Esophagus (tissue), 2 donors: Measurements from ENCODE around the gene NXPH4. TPM values are rescaled to one million over a fixed set of nuclear protein-coding genes. Genes with fewer than 3 reads are reported as not detected.

Experiments
- H3K27ac ChIP-seq, 2 donors: one replicate each; pipeline ENCODE4 v1.5.1; 2013; ENCODE audit warnings: low read depth in 2 of 2, mild to moderate bottlenecking in 2 of 2, inconsistent platforms in 1 of 2, low read length in 1 of 2, moderate library complexity in 1 of 2
- H3K27me3 ChIP-seq, 2 donors: one replicate each; pipeline ENCODE4 v1.6.1; 2013; ENCODE audit warnings: low read length in 2 of 2, control low read depth in 1 of 2, mild to moderate bottlenecking in 1 of 2; ENCODE audit not compliant: insufficient read depth in 2 of 2, control insufficient read depth in 1 of 2
- H3K36me3 ChIP-seq, 2 donors: one replicate each; pipeline ENCODE4 v1.6.1; 2013; ENCODE audit warnings: low read length in 1 of 2; ENCODE audit not compliant: control insufficient read depth in 2 of 2, insufficient read depth in 2 of 2
- H3K4me1 ChIP-seq, 2 donors: one replicate each; pipeline ENCODE4 v1.6.1; 2013; ENCODE audit warnings: low read length in 1 of 2; ENCODE audit not compliant: control insufficient read depth in 2 of 2, insufficient read depth in 2 of 2
- H3K4me3 ChIP-seq, 2 donors: one replicate each; pipeline ENCODE4 v1.5.1; 2013; ENCODE audit warnings: low read length in 2 of 2, mild to moderate bottlenecking in 2 of 2, low read depth in 1 of 2, moderate library complexity in 1 of 2
- H3K9me3 ChIP-seq, 2 donors: one replicate each; pipeline ENCODE4 v1.6.1; 2013; ENCODE audit warnings: mild to moderate bottlenecking in 2 of 2, low read depth in 1 of 2, low read length in 1 of 2, moderate library complexity in 1 of 2; ENCODE audit not compliant: control insufficient read depth in 2 of 2, insufficient read depth in 1 of 2
- WGBS, 2 donors: extraction: QIAGEN DNeasy Blood & Tissue Kit; methylation state at CpG; one replicate each; pipeline ENCODE4 v1.1.7; 2013; 5-methylcytosine and 5-hydroxymethylcytosine counted together
- polyA plus RNA-seq, 2 donors: library from polyadenylated mRNA; stranded (reverse); fragments of 200-250 nt; gene quantifications; one replicate each; pipeline ENCODE4 v1.2.3, GENCODE V29; 2013
- donor health status: healthy with polysubstance abuse.
- donor health status: Bipolar disorder and iron deficiency.

The NXPH4 gene
- polyA plus RNA-seq, 2 donors: 0.73 to 1.3 TPM

DNA sequence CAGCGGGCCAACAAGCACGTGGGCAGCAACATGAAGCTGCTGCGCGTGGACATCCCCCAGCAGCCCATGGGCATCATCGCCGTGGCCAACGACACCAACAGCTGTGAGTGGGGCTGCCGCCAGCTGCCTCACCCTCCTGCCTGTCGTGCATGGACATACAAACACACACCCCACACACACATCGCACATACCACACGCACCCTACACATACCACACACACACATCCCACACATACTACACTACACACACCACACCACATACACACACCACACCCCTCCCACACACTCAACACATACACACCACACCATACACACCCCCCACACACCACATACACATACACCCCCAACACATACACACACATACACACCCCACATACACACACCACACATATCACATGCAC lies 25.2 kb upstream of the NXPH4 start:
- Histone ChIP-seq H3K36me3 (peaks cover 31 to 95% of the 10 kb centered on the region in 2 donors), H3K4me1 (no peaks in the 10 kb centered on the region), H3K9me3 (no peaks in the 10 kb centered on the region), H3K27ac (no peak overlapping the region), H3K4me3 (no peak overlapping the region), H3K27me3 (no peaks in the 10 kb centered on the region)
- WGBS, 2 donors: 85 to 86% methylated on average over 11 of the region's 11 CpGs

GRCh38 chr12:57192920-57193319 lies 23.7 kb upstream of the NXPH4 start:
- Histone ChIP-seq H3K4me1 (no peaks in the 10 kb centered on the region), H3K4me3 (no peak overlapping the region), H3K27ac (no peak overlapping the region), H3K9me3 (no peaks in the 10 kb centered on the region), H3K36me3 (peaks cover 40 to 95% of the 10 kb centered on the region in 2 donors), H3K27me3 (no peaks in the 10 kb centered on the region)
- WGBS, 2 donors: 86% methylated on average over 16 of the region's 16 CpGs

DNA sequence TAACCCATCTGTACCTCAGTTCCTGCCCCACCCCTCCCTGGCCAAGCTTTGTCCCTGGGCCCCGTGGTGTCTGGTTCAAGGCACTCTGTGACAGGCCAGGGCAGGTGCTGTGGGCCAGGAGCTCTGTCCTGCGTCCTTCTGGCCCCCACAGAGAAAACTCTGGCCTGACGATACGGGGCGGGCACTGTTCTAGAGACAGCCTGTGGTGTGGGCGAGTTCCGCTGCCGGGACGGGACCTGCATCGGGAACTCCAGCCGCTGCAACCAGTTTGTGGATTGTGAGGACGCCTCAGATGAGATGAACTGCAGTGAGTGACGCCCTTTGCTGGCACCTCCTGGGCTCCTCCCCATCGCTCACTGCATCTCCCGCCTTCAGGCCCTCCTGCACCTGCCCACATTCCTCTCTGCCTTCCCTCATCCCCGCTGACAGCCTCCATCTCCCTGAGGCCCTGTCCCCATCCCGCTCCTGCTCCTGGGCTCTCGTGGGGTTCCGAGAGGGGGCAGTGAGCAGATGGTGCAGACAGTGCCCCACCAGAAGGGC lies 22.8 kb upstream of the NXPH4 start:
- Histone ChIP-seq H3K4me1 (no peaks in the 10 kb centered on the region), H3K4me3 (no peak overlapping the region), H3K9me3 (no peaks in the 10 kb centered on the region), H3K36me3 (peaks cover 41 to 96% of the 10 kb centered on the region in 2 donors), H3K27ac (no peak overlapping the region), H3K27me3 (no peaks in the 10 kb centered on the region)
- 86 to 88% methylated on average over 19 of the region's 19 CpGs for WGBS, 2 donors

- no peaks in the 10 kb centered on the region for H3K9me3 ChIP-seq
- H3K36me3 ChIP-seq: peaks cover 41 to 96% of the 10 kb centered on the region in 2 donors
- H3K4me1 ChIP-seq: no peaks in the 10 kb centered on the region
- no peaks in the 10 kb centered on the region for H3K27me3 ChIP-seq
- no peak overlapping the region for H3K4me3 ChIP-seq
- H3K27ac ChIP-seq: no peak overlapping the region
- 86 to 87% methylated on average over 18 of the region's 18 CpGs for whole genome bisulfite sequencing, 2 donors
Measured at GRCh38 chr12:57194253-57194652, 22.3 kb upstream of the NXPH4 start.

DNA sequence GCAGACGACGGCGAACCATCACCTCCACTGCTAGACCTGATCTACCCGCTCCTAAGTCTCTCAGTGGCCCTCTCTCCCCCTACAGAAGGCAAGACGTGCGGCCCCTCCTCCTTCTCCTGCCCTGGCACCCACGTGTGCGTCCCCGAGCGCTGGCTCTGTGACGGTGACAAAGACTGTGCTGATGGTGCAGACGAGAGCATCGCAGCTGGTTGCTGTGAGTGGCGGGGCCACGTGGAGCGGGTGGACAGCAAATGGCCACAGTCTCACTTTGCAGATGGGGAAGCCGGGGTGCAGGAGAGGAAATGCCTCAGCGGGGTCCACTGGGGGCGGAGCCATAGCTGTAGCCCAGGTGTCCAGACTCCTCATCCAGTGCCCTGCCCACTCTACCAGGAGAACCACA lies 21.4 kb upstream of the NXPH4 start:
- Histone ChIP-seq H3K4me1 (no peaks in the 10 kb centered on the region), H3K4me3 (no peak overlapping the region), H3K9me3 (no peaks in the 10 kb centered on the region), H3K36me3 (peaks cover 41 to 95% of the 10 kb centered on the region in 2 donors), H3K27ac (no peak overlapping the region), H3K27me3 (no peaks in the 10 kb centered on the region)
- WGBS, 2 donors: 88 to 92% methylated on average over 19 of the region's 19 CpGs

DNA sequence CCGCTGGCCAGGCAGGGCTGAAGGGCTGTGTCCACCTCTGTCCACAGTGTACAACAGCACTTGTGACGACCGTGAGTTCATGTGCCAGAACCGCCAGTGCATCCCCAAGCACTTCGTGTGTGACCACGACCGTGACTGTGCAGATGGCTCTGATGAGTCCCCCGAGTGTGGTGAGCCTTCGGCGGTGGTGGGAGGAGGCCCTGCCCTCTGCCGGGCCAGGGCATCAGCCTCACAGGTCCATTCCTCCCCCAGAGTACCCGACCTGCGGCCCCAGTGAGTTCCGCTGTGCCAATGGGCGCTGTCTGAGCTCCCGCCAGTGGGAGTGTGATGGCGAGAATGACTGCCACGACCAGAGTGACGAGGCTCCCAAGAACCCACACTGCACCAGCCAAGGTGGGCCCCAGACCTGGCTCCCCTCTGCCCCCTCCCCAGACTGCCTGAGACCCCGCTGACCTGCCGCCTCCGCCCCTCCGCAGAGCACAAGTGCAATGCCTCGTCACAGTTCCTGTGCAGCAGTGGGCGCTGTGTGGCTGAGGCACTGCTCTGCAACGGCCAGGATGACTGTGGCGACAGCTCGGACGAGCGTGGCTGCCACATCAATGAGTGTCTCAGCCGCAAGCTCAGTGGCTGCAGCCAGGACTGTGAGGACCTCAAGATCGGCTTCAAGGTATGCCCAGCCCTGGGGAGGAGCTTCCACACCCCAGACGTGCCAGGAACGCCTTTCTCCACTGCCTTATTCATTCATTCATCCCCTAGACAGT lies 20.8 kb upstream of the NXPH4 start:
- Histone ChIP-seq H3K27me3 (no peaks in the 10 kb centered on the region), H3K4me1 (no peaks in the 10 kb centered on the region), H3K27ac (no peak overlapping the region), H3K36me3 (peaks cover 41 to 95% of the 10 kb centered on the region in 2 donors), H3K4me3 (no peak overlapping the region), H3K9me3 (no peaks in the 10 kb centered on the region)
- WGBS, 2 donors: 82% methylated on average over 34 of the region's 34 CpGs

- Histone ChIP-seq H3K36me3 (peaks cover 41 to 95% of the 10 kb centered on the region in 2 donors), H3K4me1 (no peaks in the 10 kb centered on the region)
- 52 to 75% methylated on average over 4 of the region's 4 CpGs for WGBS, 2 donors
Measured at GRCh38 chr12:57196439-57196838, 20.2 kb upstream of the NXPH4 start.

DNA sequence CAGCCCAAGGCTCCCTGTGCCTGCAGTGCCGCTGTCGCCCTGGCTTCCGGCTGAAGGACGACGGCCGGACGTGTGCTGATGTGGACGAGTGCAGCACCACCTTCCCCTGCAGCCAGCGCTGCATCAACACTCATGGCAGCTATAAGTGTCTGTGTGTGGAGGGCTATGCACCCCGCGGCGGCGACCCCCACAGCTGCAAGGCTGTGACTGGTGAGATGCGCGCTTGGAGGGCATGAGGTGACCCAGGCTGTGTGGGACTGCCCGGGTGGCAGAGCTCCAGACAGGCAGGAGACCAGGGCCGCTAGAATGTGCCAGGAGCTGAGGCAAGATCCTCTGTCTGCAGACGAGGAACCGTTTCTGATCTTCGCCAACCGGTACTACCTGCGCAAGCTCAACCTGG lies 19.6 kb upstream of the NXPH4 start:
- H3K36me3 ChIP-seq: peaks cover 41 to 95% of the 10 kb centered on the region in 2 donors

More at GRCh38 chr12:57196439-57196838, 20.2 kb upstream of the NXPH4 start:
- Histone ChIP-seq H3K9me3 (no peaks in the 10 kb centered on the region), H3K27ac (no peak overlapping the region), H3K27me3 (no peaks in the 10 kb centered on the region), H3K4me3 (no peak overlapping the region)

DNA sequence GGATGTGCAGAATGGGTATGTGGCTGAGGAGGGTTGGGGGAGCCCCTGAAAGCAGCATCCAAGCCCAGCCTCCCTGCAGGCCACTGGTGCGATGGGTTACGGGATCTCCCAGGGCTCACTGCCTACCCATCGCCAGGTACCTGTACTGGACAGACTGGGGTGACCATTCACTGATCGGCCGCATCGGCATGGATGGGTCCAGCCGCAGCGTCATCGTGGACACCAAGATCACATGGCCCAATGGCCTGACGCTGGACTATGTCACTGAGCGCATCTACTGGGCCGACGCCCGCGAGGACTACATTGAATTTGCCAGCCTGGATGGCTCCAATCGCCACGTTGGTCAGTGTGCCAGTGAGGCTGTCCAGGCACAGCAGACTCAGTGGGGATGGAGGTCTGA lies 18.3 kb upstream of the NXPH4 start:
- no peak overlapping the region for H3K4me3 ChIP-seq
- H3K36me3 ChIP-seq: peaks cover 36 to 95% of the 10 kb centered on the region in 2 donors
- H3K9me3 ChIP-seq: peaks cover 0 to 1% of the 10 kb centered on the region in 2 donors
- H3K27ac ChIP-seq: no peak overlapping the region
- no peaks in the 10 kb centered on the region for H3K27me3 ChIP-seq
- no peaks in the 10 kb centered on the region for H3K4me1 ChIP-seq
- WGBS, 2 donors: 94% methylated on average over 17 of the region's 17 CpGs

More for the DNA sequence above, 19.6 kb upstream of the NXPH4 start:
- H3K4me3 ChIP-seq: no peak overlapping the region
- no peaks in the 10 kb centered on the region for H3K4me1 ChIP-seq
- no peaks in the 10 kb centered on the region for H3K9me3 ChIP-seq
- no peaks in the 10 kb centered on the region for H3K27me3 ChIP-seq
- H3K27ac ChIP-seq: no peak overlapping the region
- WGBS, 2 donors: 87 to 92% methylated on average over 22 of the region's 22 CpGs

DNA sequence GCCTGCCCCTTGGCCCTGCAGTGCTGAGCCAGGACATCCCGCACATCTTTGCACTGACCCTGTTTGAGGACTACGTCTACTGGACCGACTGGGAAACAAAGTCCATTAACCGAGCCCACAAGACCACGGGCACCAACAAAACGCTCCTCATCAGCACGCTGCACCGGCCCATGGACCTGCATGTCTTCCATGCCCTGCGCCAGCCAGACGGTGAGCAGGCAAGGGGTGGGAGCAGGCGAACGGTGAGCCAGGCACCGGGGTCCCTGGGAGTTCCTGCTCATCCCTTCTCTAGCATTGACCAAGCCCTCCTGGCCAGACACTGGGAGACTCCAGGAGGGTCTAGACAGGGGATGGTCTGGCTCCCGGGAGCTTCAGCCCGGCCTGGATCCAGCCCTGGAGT lies 17.4 kb upstream of the NXPH4 start:
- Histone ChIP-seq H3K27ac (no peak overlapping the region), H3K4me1 (no peaks in the 10 kb centered on the region), H3K27me3 (no peaks in the 10 kb centered on the region), H3K9me3 (peaks cover 0 to 2% of the 10 kb centered on the region in 2 donors), H3K4me3 (no peak overlapping the region), H3K36me3 (peaks cover 29 to 95% of the 10 kb centered on the region in 2 donors)
- WGBS, 2 donors: 84 to 88% methylated on average over 15 of the region's 15 CpGs
